Hematopoietic multipotent progenitor cell treated with erythropoietin and hydrocortisone succinate and interleukin-3 and kit ligand, for 15 days (in vitro differentiated cells): ENCODE data around the gene FADS2.

Experiments used
- DNase-seq: peaks from one replicate; pipeline ENCODE4 v3.0.0-alpha.2; 2015; ENCODE audit warnings: low spot score

Gene FADS2

DNA sequence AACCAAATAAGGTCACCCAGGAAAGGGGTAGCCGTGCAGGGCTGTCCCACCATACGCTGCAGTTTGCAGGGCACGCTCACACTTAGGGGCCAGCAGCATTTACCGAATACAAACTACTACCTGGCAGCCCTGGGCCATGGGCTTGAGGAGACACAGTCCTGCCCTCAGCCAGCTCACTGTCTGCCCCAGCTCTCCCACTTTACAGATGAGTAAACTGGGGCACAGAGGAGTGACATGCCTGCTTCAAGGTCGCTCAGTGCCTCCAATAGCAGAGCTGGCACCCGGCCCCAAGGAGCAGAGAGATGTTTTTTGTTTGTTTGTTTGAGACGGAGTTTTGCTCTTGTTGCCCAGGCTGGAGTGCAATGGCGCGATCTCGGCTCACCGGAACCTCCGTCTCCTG is 60.5 kb downstream of the FADS2 start:
- DNase-seq = no peak

DNA sequence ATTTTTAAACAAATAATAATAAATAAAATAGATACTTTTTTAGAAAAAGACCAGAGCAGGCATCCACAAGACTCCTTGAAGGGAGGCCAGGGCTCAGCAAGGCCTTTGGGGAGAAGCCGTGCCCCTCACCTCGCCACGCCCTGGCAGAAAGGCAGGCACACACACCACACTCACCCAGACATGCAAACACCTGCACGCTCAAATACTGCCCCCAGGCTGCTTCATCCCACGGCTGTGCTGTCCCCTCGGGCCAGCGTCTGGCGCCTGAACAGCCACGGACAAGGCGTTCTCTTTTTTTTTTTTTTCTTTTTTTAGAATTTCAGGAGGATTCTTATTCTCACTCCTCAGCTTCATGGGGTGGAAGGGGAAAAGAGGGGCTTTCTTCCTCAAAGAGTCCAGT is 61.7 kb downstream of the FADS2 start:
- no peak for DNase-seq

DNA sequence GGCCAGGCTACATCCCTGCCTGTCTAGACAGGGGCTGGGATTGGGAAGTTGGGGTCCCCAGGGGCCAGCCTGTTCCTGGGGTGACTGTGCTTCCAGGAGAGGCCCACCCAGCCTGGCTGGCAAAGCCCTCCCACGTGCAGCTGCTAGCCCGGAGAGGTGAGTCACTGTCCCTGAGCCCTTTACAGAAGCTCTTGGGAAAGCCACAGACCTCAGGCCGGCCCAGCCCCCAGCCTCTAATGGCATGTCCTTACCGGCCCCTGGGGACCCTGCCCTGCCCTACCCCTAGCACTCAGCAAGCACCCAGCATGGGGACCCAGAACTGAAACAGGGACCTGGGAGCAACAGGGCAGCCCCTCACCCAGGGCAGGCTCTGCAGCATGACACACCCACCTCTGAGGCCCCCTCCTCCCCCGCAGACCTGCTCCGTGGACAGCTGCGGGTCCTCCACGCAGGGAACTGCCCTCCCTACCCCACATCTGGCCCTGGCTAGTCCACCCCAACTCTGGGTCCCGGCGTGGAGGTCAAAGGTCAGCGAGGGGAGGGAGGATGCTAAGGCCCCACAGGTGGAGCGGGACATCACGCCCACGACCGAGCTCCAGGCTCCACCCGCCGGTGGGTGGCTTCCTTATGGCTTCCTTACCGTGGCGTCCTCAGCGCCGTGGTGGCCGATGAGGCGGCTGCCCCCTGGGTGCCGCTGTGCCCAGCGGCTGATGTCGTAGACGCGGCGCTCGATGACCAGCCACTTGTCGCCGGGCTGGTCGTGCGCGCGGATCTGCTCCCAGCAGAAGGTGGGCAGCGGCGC is 62.6 kb downstream of the FADS2 start:
- DNase-seq = no peak

DNA sequence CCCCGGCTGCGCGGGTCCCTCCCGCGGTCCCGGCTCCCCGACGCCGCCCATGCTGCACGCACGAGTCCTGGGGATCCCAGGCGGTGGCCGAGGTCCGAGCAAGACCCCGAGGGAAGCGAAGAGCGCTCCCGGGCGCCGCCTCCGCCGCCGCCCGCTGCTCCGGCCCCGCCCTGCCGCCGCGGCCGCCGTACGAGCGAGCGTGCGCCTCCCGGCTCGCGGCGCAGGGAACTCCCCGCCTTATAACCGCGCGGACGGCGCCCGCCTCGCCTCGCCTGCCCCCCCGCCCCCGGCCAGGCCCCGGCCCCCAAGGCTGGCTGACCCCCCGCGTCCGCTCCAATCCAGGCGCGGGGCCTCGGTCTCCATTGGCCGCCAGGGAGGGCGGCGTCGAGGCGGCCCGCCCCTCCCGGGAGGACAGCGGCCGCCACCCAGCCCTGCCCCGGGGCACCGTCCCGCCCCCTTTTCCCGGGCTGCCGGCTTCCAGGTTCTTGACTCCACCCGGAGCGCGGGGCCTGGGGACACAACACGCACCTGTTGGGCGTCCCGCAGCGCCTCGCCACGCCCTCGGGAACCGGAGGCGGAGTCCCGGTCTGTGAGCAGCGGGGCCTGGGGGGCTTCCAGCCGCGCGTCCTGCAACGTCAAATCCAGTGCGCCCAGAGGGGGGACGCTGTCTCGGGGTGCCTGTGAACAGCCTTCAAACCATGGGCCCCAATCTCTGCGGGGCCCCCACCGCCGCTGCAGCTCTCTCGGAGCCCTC is 63.4 kb downstream of the FADS2 start, which contains the start of gene FADS3:
Gene FADS3, minus strand, starts transcription at position 215 of the 754 bp plus-strand sequence. Its CDS starts 164 bp downstream, at position 51.
- peak; percentile 53 for DNase-seq

DNA sequence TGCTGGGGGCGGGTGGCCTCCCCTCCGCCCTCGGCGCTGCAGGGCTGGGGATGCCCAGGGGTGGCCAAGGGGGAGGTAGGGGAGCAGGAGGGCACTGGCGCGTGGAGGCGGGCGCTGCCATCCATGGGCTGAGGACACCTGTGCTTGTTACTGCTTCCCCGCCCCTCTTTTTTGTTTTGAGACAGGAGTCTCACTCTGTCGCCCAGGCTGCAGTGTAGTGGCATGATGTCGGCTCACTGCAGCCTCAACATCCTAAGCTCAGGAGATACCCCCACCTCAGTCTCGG is 63.9 kb downstream of the FADS2 start:
- DNase-seq = no peak

DNA sequence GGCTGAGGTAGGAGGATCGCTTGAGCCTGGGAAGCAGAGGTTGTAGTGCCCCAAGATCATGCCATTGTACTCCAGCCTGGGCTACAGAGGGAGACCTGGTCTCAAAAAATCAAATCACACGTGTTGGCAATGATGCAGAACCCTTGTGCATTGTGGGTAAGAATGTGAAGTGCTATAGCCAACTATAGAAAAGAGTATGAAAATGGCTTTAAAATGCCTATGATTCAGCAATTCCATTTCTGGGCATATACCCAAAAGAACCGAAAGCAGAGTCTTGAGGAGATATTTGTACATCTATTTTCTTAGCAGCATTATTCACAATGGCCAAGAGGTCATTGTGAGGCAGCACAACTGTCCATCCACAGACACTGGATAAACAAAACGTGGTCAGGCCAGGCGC is 65.9 kb downstream of the FADS2 start:
- DNase-seq = peak; percentile 71

DNA sequence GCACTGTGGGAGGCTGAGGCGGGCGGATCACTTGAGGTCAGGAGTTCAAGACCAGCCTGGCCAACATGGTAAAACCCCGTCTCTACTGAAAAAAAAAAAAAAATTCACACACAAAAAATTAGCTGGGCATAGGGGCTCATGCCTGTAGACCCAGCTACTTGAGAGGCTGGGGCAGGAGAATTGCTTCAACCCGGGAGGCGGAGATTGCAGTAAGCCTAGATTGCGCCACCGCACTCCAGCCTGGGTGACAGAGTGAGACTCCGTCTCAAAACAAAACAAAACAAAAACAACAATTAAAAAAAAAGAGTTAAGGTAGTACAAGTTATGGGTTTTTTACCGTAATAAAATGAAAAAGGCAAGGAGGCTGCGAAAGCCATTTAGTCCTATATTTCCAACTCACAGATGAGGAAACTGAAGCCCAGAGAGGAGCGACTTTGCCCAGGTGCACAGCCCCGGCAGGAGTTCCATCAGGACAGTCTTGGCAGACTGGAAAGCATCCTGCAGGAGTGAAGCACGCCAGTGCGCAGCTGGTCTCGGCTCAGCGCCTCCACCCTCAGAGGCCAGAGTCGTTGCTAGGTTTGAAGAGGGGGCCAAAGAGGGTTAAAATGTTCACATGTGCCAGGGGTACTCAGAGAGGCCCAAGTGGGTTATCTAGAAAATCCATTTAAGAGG is 67.1 kb downstream of the FADS2 start:
- DNase-seq = no peak

DNA sequence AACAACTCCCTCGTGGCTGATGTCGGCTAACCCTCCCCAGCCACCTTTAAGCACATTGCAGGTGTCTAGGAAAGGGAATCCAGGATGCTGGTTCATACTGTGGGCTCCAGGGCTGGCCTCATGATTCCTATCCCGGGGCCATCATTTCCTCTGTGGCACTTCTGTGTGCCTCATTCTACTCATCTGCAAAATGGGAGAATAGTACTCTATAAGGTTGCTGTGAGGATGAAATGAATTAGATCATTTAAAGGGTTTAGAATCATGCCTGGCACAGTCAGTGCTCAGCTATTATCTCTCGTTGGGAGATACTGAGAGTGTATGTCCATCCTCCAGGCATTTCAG is 67.6 kb downstream of the FADS2 start:
- DNase-seq = no peak

DNA sequence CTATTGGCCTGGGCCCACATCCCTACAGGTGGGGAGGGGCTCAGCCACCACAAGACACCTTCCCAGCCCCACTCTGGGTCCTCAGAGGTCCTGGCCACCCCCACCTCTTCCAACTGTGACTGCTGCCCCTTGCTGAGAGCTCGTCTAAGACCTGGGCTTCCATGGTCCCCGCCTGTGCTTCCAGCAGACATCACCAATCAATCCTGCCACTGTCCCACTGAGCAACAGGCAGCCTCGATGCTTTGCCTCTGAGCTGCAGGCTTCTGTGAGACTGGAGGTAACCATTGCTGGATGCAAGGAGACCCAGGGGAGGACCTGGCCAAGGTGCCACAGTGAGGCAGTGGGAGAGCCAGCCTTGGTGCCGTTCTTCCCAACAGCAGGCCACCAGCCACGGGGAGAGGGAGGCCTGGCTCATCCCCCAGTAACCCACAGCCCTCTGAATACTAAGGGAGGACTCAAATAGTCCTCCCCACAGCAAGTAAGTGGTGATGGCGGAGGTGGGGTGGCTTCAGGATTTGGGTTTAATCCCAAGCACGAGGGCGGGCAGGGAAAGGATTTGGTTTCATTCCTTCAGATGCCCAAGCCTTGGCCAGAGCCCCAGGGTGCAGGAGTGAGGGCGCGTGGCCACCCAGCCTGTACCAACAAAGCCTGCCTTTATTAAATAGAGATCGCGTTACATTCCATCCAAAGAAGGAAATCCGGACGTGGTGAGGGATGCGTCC is 68.7 kb downstream of the FADS2 start:
- no peak for DNase-seq

DNA sequence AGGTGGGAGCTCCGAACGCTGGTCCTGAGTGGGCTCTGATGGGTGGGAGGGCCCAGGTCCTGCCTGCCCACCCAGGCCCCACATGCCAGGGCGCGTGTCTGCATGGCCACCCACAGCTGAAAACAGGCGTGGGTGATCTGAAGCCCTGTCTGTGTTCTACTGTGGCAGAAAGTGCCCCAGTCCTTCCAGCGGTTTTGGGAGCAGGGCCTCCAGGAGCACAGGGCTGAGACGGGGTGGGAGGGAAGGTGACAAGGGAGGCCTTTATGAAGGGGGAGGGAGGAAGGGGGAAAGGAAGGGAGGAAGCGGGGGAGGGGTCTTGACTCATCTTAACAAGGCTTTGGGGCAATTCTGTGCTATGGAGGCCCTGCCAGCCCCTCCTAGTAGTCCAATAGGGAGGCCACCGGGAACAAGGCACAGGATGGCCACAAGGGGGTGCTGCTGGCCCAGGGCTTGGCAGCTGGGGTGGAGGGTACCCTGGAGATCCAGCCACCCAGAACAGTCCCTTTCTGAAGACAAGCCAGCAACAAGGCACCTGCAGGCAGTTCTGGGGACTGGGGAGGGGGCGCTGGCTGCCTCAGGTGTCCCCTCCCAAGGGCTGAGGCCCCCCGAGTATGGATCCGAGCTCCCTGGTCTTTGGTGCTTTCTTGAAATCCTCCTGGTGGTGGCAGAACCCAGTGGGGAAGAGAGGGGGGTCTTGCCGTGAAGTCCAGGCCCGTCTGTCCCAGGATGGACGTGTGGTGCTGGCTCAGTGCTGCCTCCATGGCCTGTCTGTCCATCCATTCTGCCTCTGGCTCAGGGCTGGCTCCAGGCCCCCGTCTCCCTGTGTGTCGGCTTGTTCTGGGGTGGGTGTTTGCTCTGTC is 69.5 kb downstream of the FADS2 start:
- DNase-seq = peak; percentile 73

DNA sequence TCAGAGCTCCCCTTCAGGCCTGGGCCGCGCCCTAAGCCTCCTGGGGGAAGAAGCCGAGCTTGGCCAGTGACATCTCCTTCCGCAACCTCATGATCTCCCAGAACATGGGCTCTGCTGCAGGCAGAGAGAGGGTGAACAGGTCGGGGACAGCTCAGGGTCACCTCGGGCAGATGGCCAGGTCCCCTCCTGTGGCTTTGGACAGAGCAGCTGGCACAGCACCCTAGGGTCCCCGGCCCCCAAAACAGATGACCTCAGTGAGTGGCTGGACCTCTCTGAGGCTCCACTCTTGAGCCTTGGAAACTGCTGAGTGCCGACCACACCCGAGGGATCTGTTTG is 70.1 kb downstream of the FADS2 start:
- DNase-seq = no peak

DNA sequence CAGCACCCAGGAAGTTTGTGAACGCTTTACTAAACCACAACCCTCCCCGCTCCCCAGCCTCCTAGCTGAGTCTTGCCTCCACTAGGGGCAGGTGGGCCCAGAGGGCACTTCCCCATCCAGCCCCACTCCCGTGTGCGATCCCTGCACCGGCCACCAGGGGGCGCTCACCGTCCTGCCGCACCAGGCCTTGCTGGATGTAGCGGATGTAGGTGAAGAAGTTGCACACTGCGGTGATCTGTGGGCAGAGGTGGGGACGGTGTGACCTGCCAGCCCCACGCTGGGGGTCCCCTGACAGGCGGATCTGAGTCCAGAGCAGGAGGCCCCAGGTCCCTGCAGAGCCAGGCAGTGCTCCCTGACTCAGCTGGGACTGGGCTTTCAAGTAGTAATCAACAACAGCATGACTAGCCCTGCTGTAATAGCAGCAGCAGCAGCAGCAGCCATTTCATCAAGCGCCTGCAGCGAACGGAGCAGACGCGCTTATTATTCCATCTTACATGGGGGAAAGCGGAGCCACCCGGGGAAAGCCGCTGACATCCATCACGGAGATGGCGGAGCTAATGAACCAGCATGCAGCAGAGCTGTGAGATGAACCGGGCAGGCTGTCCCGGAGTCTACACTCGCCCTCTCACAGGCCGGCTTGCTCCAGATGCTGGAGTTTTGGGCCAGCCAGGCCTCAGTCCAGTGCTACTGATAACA is 71.2 kb downstream of the FADS2 start:
- DNase-seq = peak; percentile 84

DNA sequence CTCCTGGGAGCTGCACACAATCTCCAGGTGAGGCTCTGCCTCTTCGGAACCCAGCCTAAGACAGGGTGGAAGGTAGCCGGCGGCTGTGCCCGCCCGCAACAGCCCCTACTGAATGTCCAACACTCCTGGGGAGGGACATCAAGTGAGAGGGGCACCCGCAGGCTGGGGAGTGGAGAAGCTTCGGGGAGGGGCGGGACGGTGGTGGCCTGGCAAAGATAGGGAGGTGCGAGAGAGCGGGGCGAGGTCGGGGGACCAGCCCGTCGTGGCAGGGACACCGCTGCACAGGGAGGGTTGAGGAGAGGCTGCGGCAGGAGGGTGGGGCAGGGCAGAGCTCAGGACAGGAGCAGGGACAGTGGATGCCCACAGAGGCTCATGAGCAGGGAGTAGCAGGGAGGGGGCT is 72.2 kb downstream of the FADS2 start:
- DNase-seq = no peak

DNA sequence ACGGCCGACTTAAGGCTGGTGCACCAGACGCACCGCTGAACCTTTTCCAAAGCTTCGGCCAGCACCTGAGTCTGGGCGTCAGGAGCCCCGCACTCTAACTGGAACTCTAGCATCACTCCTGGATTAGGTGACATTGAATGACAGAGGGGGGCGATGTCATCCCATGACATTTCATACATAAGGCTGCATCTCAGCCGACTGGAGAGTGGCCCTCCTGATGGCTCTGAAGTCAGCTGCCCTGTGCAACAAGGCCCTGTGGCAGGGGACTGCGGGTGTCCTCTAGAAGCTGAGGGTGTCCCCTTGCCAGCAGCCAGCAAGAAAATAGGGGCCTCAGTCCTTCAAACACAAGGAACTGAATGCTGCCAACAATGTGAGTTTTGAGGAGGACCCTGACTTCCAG is 73.3 kb downstream of the FADS2 start:
- no peak for DNase-seq

DNA sequence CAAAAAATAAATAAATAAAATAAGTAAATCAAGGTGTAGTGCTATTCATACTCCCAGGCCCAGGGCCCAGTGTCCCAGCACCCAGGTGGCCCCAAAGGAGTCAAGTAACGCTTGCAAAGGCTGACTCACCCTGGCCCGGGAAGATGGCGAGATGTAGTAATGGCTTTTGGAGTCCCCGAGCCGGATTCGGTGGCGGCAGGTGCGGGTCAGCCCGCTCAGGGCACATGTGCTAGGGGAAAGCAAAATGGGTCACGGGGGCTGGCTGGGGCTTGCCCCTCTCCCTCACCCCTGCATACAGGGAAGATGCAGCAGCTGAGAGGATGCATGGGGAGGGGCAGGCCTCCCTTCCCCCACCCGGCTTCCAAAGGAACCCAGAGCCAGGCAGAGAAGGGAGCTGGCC is 74.2 kb downstream of the FADS2 start:
- DNase-seq = no peak

DNA sequence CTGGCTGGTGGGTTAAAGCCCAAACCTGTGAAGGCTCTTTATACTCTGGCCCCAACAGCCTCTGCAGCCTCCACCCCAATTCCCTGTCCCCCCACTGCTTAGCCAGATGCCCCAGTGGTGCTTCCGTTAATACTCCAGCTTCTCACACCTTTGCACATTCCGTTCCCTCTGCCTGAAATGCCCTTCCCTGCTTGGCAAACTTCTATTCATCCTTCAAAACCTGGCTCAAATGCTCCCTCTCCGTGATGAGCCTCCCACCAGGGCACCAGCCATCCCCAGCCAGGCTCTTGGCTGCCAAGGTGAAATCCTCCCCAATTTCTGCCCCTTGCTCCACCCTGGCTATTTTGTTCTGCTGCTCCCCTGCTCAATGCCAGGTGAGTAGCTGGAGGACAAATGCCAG is 75.7 kb downstream of the FADS2 start:
- DNase-seq = no peak

DNA sequence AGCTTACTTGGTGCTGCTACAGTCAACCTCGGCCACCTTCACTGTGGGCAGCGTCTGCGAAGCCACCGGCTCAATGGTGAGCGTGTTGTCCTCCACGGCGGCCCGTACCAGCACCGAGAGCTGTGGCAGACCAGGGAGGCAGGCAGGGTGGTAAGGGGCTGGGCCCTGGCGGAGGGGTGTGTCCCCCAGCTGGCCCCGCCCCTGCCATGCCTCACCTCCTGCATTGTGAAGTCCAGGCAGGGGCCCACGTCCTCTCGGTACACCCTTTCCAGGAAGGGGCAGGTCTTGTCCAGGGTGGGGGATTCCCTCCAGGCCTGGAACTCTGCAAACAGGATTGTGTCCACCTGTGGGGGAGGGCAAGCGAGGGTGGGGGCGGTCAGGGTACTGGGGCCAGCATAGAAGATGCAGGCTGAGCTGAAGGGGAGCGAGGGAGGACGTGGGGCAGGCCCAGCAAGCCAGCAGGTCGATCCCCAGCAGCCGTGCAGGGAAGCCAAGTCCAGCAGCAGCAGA is 76.5 kb downstream of the FADS2 start:
- DNase-seq = no peak

DNA sequence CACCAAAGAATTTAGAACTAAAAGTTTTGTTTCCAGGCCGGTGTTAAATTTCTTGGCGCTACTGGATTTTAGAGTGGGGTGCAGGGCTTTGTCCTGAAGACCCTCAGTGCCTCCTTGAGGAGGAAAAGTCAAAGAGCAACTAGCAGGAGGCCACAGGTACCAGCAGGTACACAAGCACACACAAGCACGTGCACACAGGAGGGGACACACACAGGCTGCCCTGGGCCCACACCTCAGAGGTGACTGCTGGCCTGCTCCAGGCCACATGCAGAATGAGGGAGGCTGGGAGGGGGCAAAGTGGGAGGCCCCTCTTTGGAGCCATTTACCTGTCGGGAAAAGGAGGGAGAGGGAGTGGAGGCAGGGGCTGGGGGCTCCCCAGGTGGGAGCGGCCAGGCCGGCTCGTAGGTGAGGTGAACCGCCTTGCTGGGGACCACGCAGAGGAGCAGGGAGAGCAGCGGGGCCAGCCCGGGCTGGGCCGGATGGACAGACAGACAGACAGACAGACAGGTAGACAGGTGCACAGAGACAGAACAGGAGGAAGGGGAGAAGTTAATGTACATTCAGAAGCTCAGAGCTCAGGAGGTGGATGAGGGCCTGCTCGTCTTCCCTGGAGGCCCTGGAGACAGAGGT is 77.1 kb downstream of the FADS2 start:
- DNase-seq = no peak

DNA sequence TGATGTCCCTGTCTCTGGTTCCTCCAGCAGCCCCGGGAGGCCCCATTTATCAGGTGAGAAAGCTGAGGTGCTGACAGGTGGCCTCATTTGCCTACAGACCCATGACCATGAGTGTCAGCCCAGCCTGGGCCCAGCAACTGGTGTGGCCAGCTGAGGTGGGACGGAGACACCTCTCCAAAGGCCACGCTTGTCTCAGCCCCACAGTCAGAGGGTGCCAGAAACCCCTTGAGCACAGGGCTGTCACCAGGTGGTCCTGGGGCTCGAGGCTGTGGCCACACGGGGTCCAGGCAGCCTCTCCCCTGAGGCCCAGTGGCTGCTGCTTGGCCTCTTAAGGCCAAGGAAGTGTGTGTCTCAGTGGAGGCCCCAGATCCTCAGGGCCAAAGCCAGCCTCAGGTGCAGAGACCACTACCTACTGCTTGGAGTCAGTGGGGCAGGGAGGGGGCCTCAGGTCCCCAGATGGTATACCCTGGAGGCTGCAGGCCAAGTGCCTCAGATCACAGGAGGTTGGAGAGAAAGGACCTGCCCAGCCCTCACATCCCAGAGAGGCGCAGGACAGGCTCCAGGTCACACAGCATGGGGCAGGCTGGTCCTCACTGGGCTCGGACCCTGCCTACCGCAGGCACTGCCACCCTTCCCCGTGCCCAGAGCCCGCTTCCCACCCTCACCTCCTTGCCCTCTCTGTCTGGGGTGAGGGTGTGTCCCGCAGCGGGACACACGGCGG is 77.9 kb downstream of the FADS2 start:
- no peak for DNase-seq

DNA sequence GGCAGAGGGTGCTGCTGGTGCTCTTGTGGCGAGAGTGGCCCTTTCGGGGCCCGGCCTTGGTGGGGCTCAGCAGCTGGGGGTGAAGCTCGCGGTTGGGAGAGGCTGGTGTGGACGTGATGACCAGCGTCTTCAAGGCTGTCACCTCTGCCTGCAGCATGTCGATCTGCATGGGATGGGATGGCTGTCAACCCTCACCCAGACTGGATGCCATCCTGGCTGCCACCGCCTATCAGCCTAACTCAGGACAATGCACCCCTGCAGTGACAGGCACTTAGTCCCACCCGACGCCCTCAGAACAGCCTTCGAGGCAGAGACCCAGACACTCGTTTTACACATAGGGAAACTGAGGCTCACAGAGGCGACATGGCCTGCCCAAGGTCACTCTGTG is 78.4 kb downstream of the FADS2 start:
- no peak for DNase-seq
